Stomach smooth muscle (tissue), 2 donors: ENCODE results near the gene LCN6.

Experiments used
- H3K27ac ChIP-seq: one replicate; pipeline ENCODE4 v1.7.0; 2013; ENCODE audit warnings: mild to moderate bottlenecking, low read length, inconsistent platforms
- H3K27me3 ChIP-seq, 2 donors: one replicate each; pipeline ENCODE4 v1.7.0; 2013; ENCODE audit warnings: low read length in 2 of 2; ENCODE audit not compliant: insufficient read depth in 2 of 2, control insufficient read depth in 1 of 2
- H3K36me3 ChIP-seq, 2 donors: one replicate each; pipeline ENCODE4 v1.7.0; 2013; ENCODE audit warnings: low read length in 2 of 2; ENCODE audit not compliant: control insufficient read depth in 2 of 2, insufficient read depth in 2 of 2
- H3K4me1 ChIP-seq: one replicate; pipeline ENCODE4 v1.7.0; 2013; ENCODE audit warnings: low read length; ENCODE audit not compliant: control insufficient read depth, insufficient read depth
- H3K4me3 ChIP-seq, 2 donors: one replicate each; pipeline ENCODE4 v1.7.0; 2013; ENCODE audit warnings: low read length in 2 of 2
- H3K9ac ChIP-seq, 2 donors: one replicate each; pipeline ENCODE4 v1.7.0; 2013; ENCODE audit warnings: low read length in 2 of 2, mild to moderate bottlenecking in 1 of 2
- H3K9me3 ChIP-seq, 2 donors: one replicate each; pipeline ENCODE4 v1.7.0; 2013; ENCODE audit warnings: low read length in 2 of 2; ENCODE audit not compliant: control insufficient read depth in 2 of 2
- donor health status: healthy.
- donor health status: Pancreatic carcinoma.

Gene LCN6

GRCh38 chr9:136722093-136722968 lies 26.0 kb downstream of the LCN6 start:
- H3K36me3 ChIP-seq = peaks cover 29 to 31% of the 10 kb centered on the region in 2 donors
- H3K27me3 ChIP-seq = no peaks in the 10 kb centered on the region
- no peak overlapping the region for H3K27ac ChIP-seq
- no peak overlapping the region for H3K9ac ChIP-seq
- H3K4me3 ChIP-seq = no peak overlapping the region
- no peaks in the 10 kb centered on the region for H3K9me3 ChIP-seq
- peaks cover 54% of the 10 kb centered on the region for H3K4me1 ChIP-seq

- Histone ChIP-seq H3K27me3 (no peaks in the 10 kb centered on the region), H3K36me3 (peaks cover 26 to 31% of the 10 kb centered on the region in 2 donors), H3K9ac (no peak overlapping the region), H3K27ac (no peak overlapping the region), H3K9me3 (no peaks in the 10 kb centered on the region), H3K4me3 (no peak overlapping the region), H3K4me1 (peaks cover 46% of the 10 kb centered on the region)
These were observed 26.8 kb downstream of the LCN6 start for GRCh38 chr9:136721339-136722092.

GRCh38 chr9:136720898-136721338 lies 27.4 kb downstream of the LCN6 start:
- peaks cover 40% of the 10 kb centered on the region for H3K4me1 ChIP-seq
- no peaks in the 10 kb centered on the region for H3K9me3 ChIP-seq
- H3K27ac ChIP-seq = no peak overlapping the region
- H3K36me3 ChIP-seq = peaks cover 20 to 25% of the 10 kb centered on the region in 2 donors
- no peak overlapping the region for H3K4me3 ChIP-seq
- H3K27me3 ChIP-seq = no peaks in the 10 kb centered on the region
- H3K9ac ChIP-seq = peak overlapping the region in 1 of 2 donors; percentile 28

GRCh38 chr9:136720251-136720897 lies 28.0 kb downstream of the LCN6 start:
- Histone ChIP-seq H3K27me3 (no peaks in the 10 kb centered on the region), H3K27ac (no peak overlapping the region), H3K36me3 (peaks cover 18 to 20% of the 10 kb centered on the region in 2 donors), H3K9me3 (no peaks in the 10 kb centered on the region), H3K4me3 (no peak overlapping the region), H3K4me1 (peaks cover 35% of the 10 kb centered on the region), H3K9ac (peak overlapping the region in 1 of 2 donors; percentile 28)

GRCh38 chr9:136719195-136719880 lies 29.0 kb downstream of the LCN6 start:
- Histone ChIP-seq H3K36me3 (peaks cover 14 to 17% of the 10 kb centered on the region in 2 donors), H3K4me1 (peaks cover 33% of the 10 kb centered on the region), H3K27ac (no peak overlapping the region), H3K27me3 (peaks cover 0 to under 1% of the 10 kb centered on the region in 2 donors), H3K9me3 (no peaks in the 10 kb centered on the region), H3K9ac (no peak overlapping the region), H3K4me3 (no peak overlapping the region)

- H3K4me3 ChIP-seq = no peak overlapping the region
- H3K27me3 ChIP-seq = peaks cover 0 to 4% of the 10 kb centered on the region in 2 donors
- no peaks in the 10 kb centered on the region for H3K9me3 ChIP-seq
- peaks cover 7 to 9% of the 10 kb centered on the region in 2 donors for H3K36me3 ChIP-seq
- peaks cover 37% of the 10 kb centered on the region for H3K4me1 ChIP-seq
- H3K27ac ChIP-seq = no peak overlapping the region
- no peak overlapping the region for H3K9ac ChIP-seq
These were observed 29.8 kb downstream of the LCN6 start for GRCh38 chr9:136718345-136719194.

GRCh38 chr9:136717399-136717798 lies 30.9 kb downstream of the LCN6 start:
- H3K27me3 ChIP-seq = peaks cover 0 to 7% of the 10 kb centered on the region in 2 donors
- H3K9me3 ChIP-seq = no peaks in the 10 kb centered on the region
- H3K4me1 ChIP-seq = peaks cover 42% of the 10 kb centered on the region
- no peak overlapping the region for H3K4me3 ChIP-seq
- no peak overlapping the region for H3K9ac ChIP-seq
- no peak overlapping the region for H3K27ac ChIP-seq
- peaks cover 0 to 2% of the 10 kb centered on the region in 2 donors for H3K36me3 ChIP-seq

- peaks cover 32% of the 10 kb centered on the region for H3K4me1 ChIP-seq
- no peak overlapping the region for H3K9ac ChIP-seq
- no peaks in the 10 kb centered on the region for H3K9me3 ChIP-seq
- no peak overlapping the region for H3K27ac ChIP-seq
- H3K36me3 ChIP-seq = no peaks in the 10 kb centered on the region
- H3K27me3 ChIP-seq = peaks cover 0 to 9% of the 10 kb centered on the region in 2 donors
- no peak overlapping the region for H3K4me3 ChIP-seq
These were observed 33.4 kb downstream of the LCN6 start for GRCh38 chr9:136714893-136715274.

GRCh38 chr9:136714096-136714892 lies 34.0 kb downstream of the LCN6 start:
- H3K27me3 ChIP-seq = peaks cover 0 to 9% of the 10 kb centered on the region in 2 donors
- no peak overlapping the region for H3K4me3 ChIP-seq
- H3K9me3 ChIP-seq = no peaks in the 10 kb centered on the region
- H3K27ac ChIP-seq = no peak overlapping the region
- H3K36me3 ChIP-seq = no peaks in the 10 kb centered on the region
- no peak overlapping the region for H3K9ac ChIP-seq
- H3K4me1 ChIP-seq = peaks cover 26% of the 10 kb centered on the region
